HepG2 (cell line): Measurements from ENCODE around the gene ZDHHC7. TPM values are rescaled to one million over a fixed set of nuclear protein-coding genes. Genes with fewer than 3 reads are reported as not detected.

Experiments
- BRD4 ChIP-seq: sonication (generic); formaldehyde crosslinking; IDR thresholded peaks from 2 replicates; pipeline ENCODE4 v1.4.0; 2020; ENCODE audit warnings: missing genetic modification reagents
- GABPB1 ChIP-seq: IDR thresholded peaks from 2 replicates; pipeline ENCODE4 v1.6.1; 2016; ENCODE audit warnings: mild to moderate bottlenecking, missing genetic modification reagents, moderate library complexity, missing compliant biosample characterization
- HES4 ChIP-seq: sonication (generic); formaldehyde crosslinking; IDR thresholded peaks from 2 replicates; pipeline ENCODE4 v1.9.0; 2021; ENCODE audit warnings: mild to moderate bottlenecking, missing genetic modification reagents, borderline replicate concordance
- HNRNPK ChIP-seq: fragments of 200-400 bp; formaldehyde crosslinking; IDR thresholded peaks from 2 replicates; pipeline ENCODE4 v1.6.1; 2018; ENCODE audit warnings: low read length, low read depth, moderate library complexity, mild to moderate bottlenecking; ENCODE audit not compliant: poor library complexity, severe bottlenecking
- KDM4B ChIP-seq: sonication (generic); formaldehyde crosslinking; IDR thresholded peaks from 2 replicates; pipeline ENCODE4 v1.4.0; 2020; ENCODE audit warnings: missing genetic modification reagents
- KLF16 ChIP-seq, 2 experiments: sonication (generic) in 1 of 2; formaldehyde crosslinking in 1 of 2; IDR thresholded peaks; 2 replicates each; pipeline versions ENCODE4 v1.6.1 to v1.8.0; 2016 to 2023; ENCODE audit warnings: missing genetic modification reagents in 2 of 2, missing compliant biosample characterization in 1 of 2
- KLF6 ChIP-seq: IDR thresholded peaks from 2 replicates; pipeline ENCODE4 v1.8.0; 2016; ENCODE audit warnings: missing biosample characterization, missing genetic modification reagents
- MLLT10 ChIP-seq: sonication (generic); formaldehyde crosslinking; IDR thresholded peaks from 2 replicates; pipeline ENCODE4 v1.4.0; 2020; ENCODE audit warnings: missing genetic modification reagents
- MTF1 ChIP-seq: sonication (generic); formaldehyde crosslinking; IDR thresholded peaks from 2 replicates; pipeline ENCODE4 v1.5.0; 2020; ENCODE audit warnings: missing genetic modification reagents
- MZF1 ChIP-seq: sonication (generic); formaldehyde crosslinking; IDR thresholded peaks from 2 replicates; pipeline ENCODE4 v1.8.1; 2023; ENCODE audit warnings: mild to moderate bottlenecking, missing genetic modification reagents, borderline replicate concordance
- NFKB2 ChIP-seq: sonication (generic); formaldehyde crosslinking; IDR thresholded peaks from 2 replicates; pipeline ENCODE4 v1.4.0; 2020; ENCODE audit warnings: missing genetic modification reagents, borderline replicate concordance
- NR0B2 ChIP-seq: sonication (generic); formaldehyde crosslinking; IDR thresholded peaks from 2 replicates; pipeline ENCODE4 v1.4.0; 2020; ENCODE audit warnings: mild to moderate bottlenecking, missing genetic modification reagents
- NRL ChIP-seq: sonication (generic); formaldehyde crosslinking; IDR thresholded peaks from 2 replicates; pipeline ENCODE4 v1.5.0; 2020; ENCODE audit warnings: missing genetic modification reagents, mild to moderate bottlenecking, moderate library complexity, borderline replicate concordance
- PHF21A ChIP-seq: sonication (generic); formaldehyde crosslinking; IDR thresholded peaks from 2 replicates; pipeline ENCODE4 v1.5.0; 2020; ENCODE audit warnings: mild to moderate bottlenecking, missing genetic modification reagents
- RARG ChIP-seq: sonication (generic); formaldehyde crosslinking; IDR thresholded peaks from 2 replicates; pipeline ENCODE4 v1.4.0; 2020; ENCODE audit warnings: low read depth, mild to moderate bottlenecking, missing genetic modification reagents
- RBM22 ChIP-seq: fragments of 200-400 bp; formaldehyde crosslinking; optimal IDR thresholded peaks from 2 replicates; pipeline ENCODE3; 2017; ENCODE audit warnings: mild to moderate bottlenecking, low read length, moderate library complexity
- SMARCE1 ChIP-seq: fragments of 450-650 bp; IDR thresholded peaks from 2 replicates; pipeline ENCODE4 v1.6.1; 2017; ENCODE audit warnings: borderline replicate concordance
- TFAP4 ChIP-seq: sonication (generic); IDR thresholded peaks from 2 replicates; pipeline ENCODE4 v1.6.1; 2016; ENCODE audit warnings: low read depth, borderline replicate concordance
- ZNF124 ChIP-seq: sonication (generic); formaldehyde crosslinking; IDR thresholded peaks from 2 replicates; pipeline ENCODE4 v1.4.0; 2020; ENCODE audit warnings: missing genetic modification reagents
- ZNF230 ChIP-seq: sonication (generic); formaldehyde crosslinking; IDR thresholded peaks from 2 replicates; pipeline ENCODE4 v1.4.0; 2020; ENCODE audit warnings: mild to moderate bottlenecking, missing genetic modification reagents
- ZNF430 ChIP-seq: sonication (generic); formaldehyde crosslinking; IDR thresholded peaks from 2 replicates; pipeline ENCODE4 v1.9.0; 2021; ENCODE audit warnings: mild to moderate bottlenecking, missing genetic modification reagents
- ZNF513 ChIP-seq: sonication (generic); formaldehyde crosslinking; conservative IDR thresholded peaks from 2 replicates; pipeline ENCODE4 v1.5.0; 2020; ENCODE audit warnings: missing genetic modification reagents
- ZNF703 ChIP-seq: sonication (generic); formaldehyde crosslinking; IDR thresholded peaks from 2 replicates; pipeline ENCODE4 v1.5.1; 2020; ENCODE audit warnings: missing genetic modification reagents, mild to moderate bottlenecking, moderate library complexity, borderline replicate concordance
- ZNF724P ChIP-seq: sonication (generic); formaldehyde crosslinking; IDR thresholded peaks from 2 replicates; pipeline ENCODE4 v1.8.0; 2022; ENCODE audit warnings: missing genetic modification reagents, borderline replicate concordance
- ZNF737 ChIP-seq: sonication (generic); formaldehyde crosslinking; IDR thresholded peaks from 2 replicates; pipeline ENCODE4 v1.5.0; 2020; ENCODE audit warnings: missing genetic modification reagents, mild to moderate bottlenecking, borderline replicate concordance
- ZNF841 ChIP-seq: sonication (generic); formaldehyde crosslinking; IDR thresholded peaks from 2 replicates; pipeline ENCODE4 v1.8.1; 2023; ENCODE audit warnings: missing genetic modification reagents, borderline replicate concordance
- ZUFSP ChIP-seq: sonication (generic); formaldehyde crosslinking; IDR thresholded peaks from 2 replicates; pipeline ENCODE4 v1.9.0; 2021; ENCODE audit warnings: missing genetic modification reagents, mild to moderate bottlenecking, borderline replicate concordance
- polyA plus RNA-seq, 8 experiments: library from polyadenylated mRNA; depleted of rRNA in 3 of 8; stranded (reverse) in 7 of 8; unstranded in 1 of 8; fragments of >200 nt; fragmentation: Illumina TruSeq in 4 of 8; extraction: Trizol in 4 of 8; gene quantifications; 2 replicates each; pipeline versions ENCODE4 v1.2.1 to v1.2.3, GENCODE V29; 2011 to 2016; ENCODE audit warnings: low read depth in 4 of 8, missing spikeins in 1 of 8, mixed read lengths in 1 of 8; ENCODE audit not compliant: insufficient read depth in 1 of 8
- total RNA-seq, 5 experiments: library from RNA; depleted of rRNA; stranded (reverse); fragments of >200 nt; fragmentation: Illumina TruSeq; extraction: Trizol; gene quantifications; 2 replicates each; pipeline ENCODE4 v1.2.3, GENCODE V29; 2016; ENCODE audit warnings: low read depth in 1 of 5

Gene ZDHHC7
- total and polyA plus RNA-seq, 2 of the 13 experiments (the other 11 are each of a cell fraction or from before 2014, with no cell fraction given), result 46.8 to 67.6 TPM

GRCh38 chr16:85055493-85056210, 44.3 kb upstream of the ZDHHC7 start (continued):
- TF ChIP-seq ZNF737 (CRISPR knock-in tag) (peak; percentile 66; the same call in 1 of the 2 replicates), HNRNPK (no peak), ZNF230 (peak; percentile 96), MTF1 (CRISPR knock-in tag) (no peak), BRD4 (CRISPR knock-in tag) (no peak), NFKB2 (CRISPR knock-in tag) (peak; percentile 96; the same call in 1 of the 2 replicates), MZF1 (CRISPR knock-in tag) (no peak), MLLT10 (CRISPR knock-in tag) (no peak), ZNF724P (CRISPR knock-in tag) (0 out of 2 replicates have a peak, but pooled peaks have one; percentile 3), SMARCE1 (no peak), NR0B2 (CRISPR knock-in tag) (peak; percentile 61; the same call in 1 of the 2 replicates), ZNF124 (no peak), NRL (CRISPR knock-in tag) (peak; percentile 61; the same call in 1 of the 2 replicates), ZNF513 (CRISPR knock-in tag) (no peak), RARG (CRISPR knock-in tag) (0 out of 2 replicates have a peak, but pooled peaks have one; percentile 76), RBM22 (no peak), HES4 (CRISPR knock-in tag) (peak; percentile 97), KLF6 (peak; percentile 77), KDM4B (no peak), ZUFSP (CRISPR knock-in tag) (no peak), ZNF703 (CRISPR knock-in tag) (no peak), KLF16 (CRISPR knock-in tag; IDR thresholded peaks at IDR 0.05) (peak in 1 of 2 experiments; percentile 82; a peak in 2 of 4 replicates), ZNF841 (CRISPR knock-in tag) (no peak), TFAP4 (no peak), GABPB1 (CRISPR knock-in tag) (no peak; the same call in 1 of the 2 replicates), ZNF430 (CRISPR knock-in tag) (peak; percentile 88), PHF21A (no peak)
